ENCODE measurements around the gene NUCB1. TPM values are rescaled to one million over a fixed set of nuclear protein-coding genes. Genes with fewer than 3 reads are reported as not detected.
A peak's percentile ranks its signal among the peaks of the same experiment; 100 is the strongest.

Gene NUCB1
- total RNA-seq = 107 TPM

GRCh38 chr19:48899781-48900476 lies at the start of gene NUCB1:
NUCB1 (plus strand) TSS chr19:48900312; CDS start chr19:48900797, 485 bp downstream.
- Histone ChIP-seq H3K27ac (ENCODE audit: low read depth, low read length) (peak within 1 kb of the TSS; percentile 88), H3K27me3 (ENCODE audit: control insufficient read depth in 3 of 3, insufficient read depth in 3 of 3, low read length in 3 of 3) (peaks cover 0 to 6% (median 4%) of the 10 kb centered on the region in 3 donors), H3K4me3 (ENCODE audit: low read length in 3 of 3) (peak within 1 kb of the TSS; percentile 87 to 96 (median 95)), H3K9me3 (ENCODE audit: control insufficient read depth in 3 of 3, low read length in 3 of 3) (no peaks in the 10 kb centered on the region), H3K9ac (ENCODE audit: low read depth in 1 of 3, low read length in 3 of 3) (peak within 1 kb of the TSS; percentile 87 to 94 (median 93)), H3K36me3 (ENCODE audit: control insufficient read depth in 3 of 3, insufficient read depth in 3 of 3, low read length in 3 of 3) (peaks cover 8 to 13% (median 10%) of the 10 kb centered on the region in 3 donors), H3K4me1 (ENCODE audit: control insufficient read depth in 3 of 3, insufficient read depth in 3 of 3, low read length in 3 of 3) (peaks cover 16 to 30% (median 19%) of the 10 kb centered on the region in 3 donors)

DNA sequence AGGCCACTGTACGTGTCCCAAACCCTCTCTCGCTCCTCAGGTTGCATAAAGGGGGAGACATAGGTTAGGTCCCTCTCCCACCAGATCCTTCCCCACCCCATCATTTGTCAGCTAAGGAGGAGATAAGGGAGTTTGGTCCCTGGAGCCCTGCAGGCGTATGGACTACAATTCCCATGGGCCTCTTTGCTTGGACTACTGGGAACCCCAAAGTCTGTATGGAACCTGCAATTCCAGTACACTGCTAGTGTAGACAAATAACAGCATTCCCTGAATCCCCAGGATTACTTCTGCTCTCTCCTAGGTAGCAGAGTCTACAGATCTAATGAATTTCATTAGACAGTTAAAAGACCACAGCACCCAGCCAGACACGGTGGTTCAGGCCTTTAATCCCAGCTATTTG lies 47.8 kb upstream of the NUCB1 start:
- Histone ChIP-seq H3K9me3 (ENCODE audit: control insufficient read depth in 3 of 3, low read length in 3 of 3) (no peaks in the 10 kb centered on the region), H3K4me1 (ENCODE audit: control insufficient read depth in 3 of 3, insufficient read depth in 3 of 3, low read length in 3 of 3) (no peaks in the 10 kb centered on the region), H3K27ac (ENCODE audit: low read depth, low read length) (no peak overlapping the region), H3K9ac (ENCODE audit: low read depth in 1 of 3, low read length in 3 of 3) (no peak overlapping the region), H3K27me3 (ENCODE audit: control insufficient read depth in 3 of 3, insufficient read depth in 3 of 3, low read length in 3 of 3) (no peaks in the 10 kb centered on the region), H3K36me3 (ENCODE audit: control insufficient read depth in 3 of 3, insufficient read depth in 3 of 3, low read length in 3 of 3) (peaks cover 0 to 2% (median 0%) of the 10 kb centered on the region in 3 donors), H3K4me3 (ENCODE audit: low read length in 3 of 3) (no peak overlapping the region)

DNA sequence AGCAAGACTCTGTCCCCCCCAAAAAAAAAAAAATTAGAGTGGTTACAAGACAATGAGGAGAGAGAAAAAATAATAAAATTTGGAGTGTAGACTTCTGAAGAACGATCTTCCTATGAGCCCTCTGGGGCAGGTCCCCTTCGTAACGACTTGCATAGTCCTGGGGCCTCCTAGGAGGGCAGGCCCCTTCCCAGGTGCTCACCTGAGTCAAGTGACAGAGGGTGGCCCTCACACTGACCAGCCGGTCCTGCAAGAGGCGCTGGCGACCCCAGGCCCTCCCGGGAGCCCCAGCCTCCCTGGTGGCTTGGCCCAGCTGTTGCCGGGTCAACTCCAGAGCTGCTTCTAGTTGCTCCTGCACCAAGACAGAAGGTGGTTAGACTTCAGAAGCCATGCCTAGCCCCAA lies 46.6 kb upstream of the NUCB1 start:
- Histone ChIP-seq H3K4me1 (ENCODE audit: control insufficient read depth in 3 of 3, insufficient read depth in 3 of 3, low read length in 3 of 3) (no peaks in the 10 kb centered on the region), H3K9me3 (ENCODE audit: control insufficient read depth in 3 of 3, low read length in 3 of 3) (no peaks in the 10 kb centered on the region), H3K27me3 (ENCODE audit: control insufficient read depth in 3 of 3, insufficient read depth in 3 of 3, low read length in 3 of 3) (no peaks in the 10 kb centered on the region), H3K27ac (ENCODE audit: low read depth, low read length) (no peak overlapping the region), H3K4me3 (ENCODE audit: low read length in 3 of 3) (no peak overlapping the region), H3K9ac (ENCODE audit: low read depth in 1 of 3, low read length in 3 of 3) (no peak overlapping the region), H3K36me3 (ENCODE audit: control insufficient read depth in 3 of 3, insufficient read depth in 3 of 3, low read length in 3 of 3) (peaks cover 0 to 2% (median 0%) of the 10 kb centered on the region in 3 donors)

DNA sequence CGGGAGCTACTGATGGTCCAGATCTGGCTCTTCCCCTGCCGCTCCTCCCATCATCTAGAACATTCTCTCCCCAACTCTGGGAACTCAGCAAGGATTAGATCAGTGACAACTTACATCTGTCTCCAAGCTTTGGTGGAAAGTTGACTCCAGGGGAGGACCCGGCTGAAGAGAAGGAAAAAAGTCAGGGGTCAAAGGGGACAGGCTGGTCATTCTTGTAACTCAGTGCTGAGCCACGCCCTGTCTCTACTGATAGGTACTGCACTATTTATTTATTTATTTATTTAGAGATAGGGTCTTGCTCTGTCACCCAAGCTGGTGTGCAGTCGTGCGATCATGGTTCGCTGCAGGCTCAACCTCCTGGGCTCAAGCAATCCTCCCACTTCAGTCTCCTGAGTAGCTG lies 46.0 kb upstream of the NUCB1 start:
- Histone ChIP-seq H3K36me3 (ENCODE audit: control insufficient read depth in 3 of 3, insufficient read depth in 3 of 3, low read length in 3 of 3) (peaks cover 0 to 2% (median 0%) of the 10 kb centered on the region in 3 donors), H3K9ac (ENCODE audit: low read depth in 1 of 3, low read length in 3 of 3) (no peak overlapping the region), H3K27ac (ENCODE audit: low read depth, low read length) (no peak overlapping the region), H3K4me3 (ENCODE audit: low read length in 3 of 3) (no peak overlapping the region), H3K27me3 (ENCODE audit: control insufficient read depth in 3 of 3, insufficient read depth in 3 of 3, low read length in 3 of 3) (no peaks in the 10 kb centered on the region), H3K9me3 (ENCODE audit: control insufficient read depth in 3 of 3, low read length in 3 of 3) (no peaks in the 10 kb centered on the region), H3K4me1 (ENCODE audit: control insufficient read depth in 3 of 3, insufficient read depth in 3 of 3, low read length in 3 of 3) (no peaks in the 10 kb centered on the region)

DNA sequence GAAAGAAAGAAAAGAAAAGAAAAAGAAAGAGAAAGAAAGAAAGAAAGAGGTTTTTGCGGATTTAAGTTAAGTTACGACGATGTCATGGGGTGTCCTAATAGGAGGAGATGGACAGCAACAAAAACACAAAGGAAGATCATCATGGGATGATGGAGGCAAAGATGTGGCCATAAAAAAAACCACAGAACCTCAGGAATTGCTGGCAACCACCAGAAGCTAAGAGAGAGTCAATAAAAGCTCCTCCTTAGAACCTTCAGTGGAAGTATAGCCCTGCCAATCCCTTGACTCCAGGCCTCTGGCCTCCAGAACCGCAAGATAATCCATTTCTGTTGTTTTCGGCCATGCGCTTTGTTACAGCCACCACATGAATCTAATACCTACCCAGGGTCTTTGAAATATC lies 43.2 kb upstream of the NUCB1 start:
- peaks cover 0 to 7% (median 0%) of the 10 kb centered on the region in 3 donors for H3K36me3 ChIP-seq (ENCODE audit: control insufficient read depth in 3 of 3, insufficient read depth in 3 of 3, low read length in 3 of 3)
- no peak overlapping the region for H3K27ac ChIP-seq (ENCODE audit: low read depth, low read length)
- no peak overlapping the region for H3K4me3 ChIP-seq (ENCODE audit: low read length in 3 of 3)
- H3K4me1 ChIP-seq (ENCODE audit: control insufficient read depth in 3 of 3, insufficient read depth in 3 of 3, low read length in 3 of 3) = no peaks in the 10 kb centered on the region
- no peaks in the 10 kb centered on the region for H3K9me3 ChIP-seq (ENCODE audit: control insufficient read depth in 3 of 3, low read length in 3 of 3)
- no peak overlapping the region for H3K9ac ChIP-seq (ENCODE audit: low read depth in 1 of 3, low read length in 3 of 3)
- no peaks in the 10 kb centered on the region for H3K27me3 ChIP-seq (ENCODE audit: control insufficient read depth in 3 of 3, insufficient read depth in 3 of 3, low read length in 3 of 3)

DNA sequence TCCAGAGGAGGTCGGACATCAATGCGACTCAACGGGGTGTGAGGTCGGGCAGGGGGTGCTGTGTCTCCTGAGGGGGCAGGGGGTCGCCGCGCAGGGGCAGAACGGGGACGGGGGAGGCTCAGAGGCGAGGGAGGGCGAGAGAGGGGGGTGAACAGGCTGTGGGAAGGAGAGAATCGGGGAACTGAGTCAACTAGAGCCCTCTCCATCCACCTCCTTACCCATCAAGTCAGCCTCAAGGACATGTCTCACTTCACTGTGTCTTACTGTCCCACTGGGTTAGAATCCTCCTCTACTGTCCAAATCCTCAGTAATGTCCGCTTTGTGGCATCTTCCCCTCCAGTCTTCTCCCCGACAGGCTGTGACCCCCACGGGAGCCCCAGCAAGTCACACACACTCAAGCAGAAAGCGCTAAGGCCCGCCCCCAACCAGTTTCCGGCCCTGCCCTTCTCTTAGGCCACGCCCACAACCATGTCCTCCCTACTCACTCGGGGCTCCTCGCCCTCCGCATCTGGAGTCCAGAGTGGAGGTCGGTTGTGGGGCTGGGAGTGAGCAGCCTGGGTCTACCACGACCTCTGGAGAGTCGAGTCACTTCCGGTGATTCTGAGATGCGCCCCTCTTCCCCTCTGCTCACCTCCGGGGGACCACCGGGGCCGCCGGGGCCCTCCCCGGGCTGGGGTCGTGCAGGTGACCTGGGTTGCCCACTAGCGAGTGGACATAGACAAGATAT lies 41.0 kb upstream of the NUCB1 start:
- Histone ChIP-seq H3K36me3 (ENCODE audit: control insufficient read depth in 3 of 3, insufficient read depth in 3 of 3, low read length in 3 of 3) (peaks cover 0 to 5% (median 0%) of the 10 kb centered on the region in 3 donors), H3K4me1 (ENCODE audit: control insufficient read depth in 3 of 3, insufficient read depth in 3 of 3, low read length in 3 of 3) (peaks cover 0 to 4% (median 4%) of the 10 kb centered on the region in 3 donors), H3K9me3 (ENCODE audit: control insufficient read depth in 3 of 3, low read length in 3 of 3) (no peaks in the 10 kb centered on the region), H3K9ac (ENCODE audit: low read depth in 1 of 3, low read length in 3 of 3) (no peak overlapping the region), H3K4me3 (ENCODE audit: low read length in 3 of 3) (no peak overlapping the region), H3K27me3 (ENCODE audit: control insufficient read depth in 3 of 3, insufficient read depth in 3 of 3, low read length in 3 of 3) (no peaks in the 10 kb centered on the region), H3K27ac (ENCODE audit: low read depth, low read length) (no peak overlapping the region)

- no peaks in the 10 kb centered on the region for H3K27me3 ChIP-seq (ENCODE audit: control insufficient read depth in 3 of 3, insufficient read depth in 3 of 3, low read length in 3 of 3)
- H3K4me3 ChIP-seq (ENCODE audit: low read length in 3 of 3) = no peak overlapping the region
- H3K9ac ChIP-seq (ENCODE audit: low read depth in 1 of 3, low read length in 3 of 3) = no peak overlapping the region
- H3K27ac ChIP-seq (ENCODE audit: low read depth, low read length) = no peak overlapping the region
- no peaks in the 10 kb centered on the region for H3K9me3 ChIP-seq (ENCODE audit: control insufficient read depth in 3 of 3, low read length in 3 of 3)
- peaks cover 0 to 4% (median 4%) of the 10 kb centered on the region in 3 donors for H3K4me1 ChIP-seq (ENCODE audit: control insufficient read depth in 3 of 3, insufficient read depth in 3 of 3, low read length in 3 of 3)
- H3K36me3 ChIP-seq (ENCODE audit: control insufficient read depth in 3 of 3, insufficient read depth in 3 of 3, low read length in 3 of 3) = peaks cover 0 to 5% (median 2%) of the 10 kb centered on the region in 3 donors
These were observed 40.2 kb upstream of the NUCB1 start for GRCh38 chr19:48859711-48860572.

GRCh38 chr19:48861313-48861712 lies 38.8 kb upstream of the NUCB1 start:
- no peak overlapping the region for H3K4me3 ChIP-seq (ENCODE audit: low read length in 3 of 3)
- H3K36me3 ChIP-seq (ENCODE audit: control insufficient read depth in 3 of 3, insufficient read depth in 3 of 3, low read length in 3 of 3) = peaks cover 0 to 5% (median 2%) of the 10 kb centered on the region in 3 donors
- no peak overlapping the region for H3K9ac ChIP-seq (ENCODE audit: low read depth in 1 of 3, low read length in 3 of 3)
- peaks cover 0 to 4% (median 4%) of the 10 kb centered on the region in 3 donors for H3K4me1 ChIP-seq (ENCODE audit: control insufficient read depth in 3 of 3, insufficient read depth in 3 of 3, low read length in 3 of 3)
- no peaks in the 10 kb centered on the region for H3K9me3 ChIP-seq (ENCODE audit: control insufficient read depth in 3 of 3, low read length in 3 of 3)
- no peaks in the 10 kb centered on the region for H3K27me3 ChIP-seq (ENCODE audit: control insufficient read depth in 3 of 3, insufficient read depth in 3 of 3, low read length in 3 of 3)
- no peak overlapping the region for H3K27ac ChIP-seq (ENCODE audit: low read depth, low read length)

GRCh38 chr19:48862827-48863226 lies 37.3 kb upstream of the NUCB1 start:
- Histone ChIP-seq H3K4me3 (ENCODE audit: low read length in 3 of 3) (no peak overlapping the region), H3K27me3 (ENCODE audit: control insufficient read depth in 3 of 3, insufficient read depth in 3 of 3, low read length in 3 of 3) (no peaks in the 10 kb centered on the region), H3K27ac (ENCODE audit: low read depth, low read length) (no peak overlapping the region)

More at GRCh38 chr19:48862827-48863226, 37.3 kb upstream of the NUCB1 start:
- H3K9ac ChIP-seq (ENCODE audit: low read depth in 1 of 3, low read length in 3 of 3) = no peak overlapping the region
- no peaks in the 10 kb centered on the region for H3K9me3 ChIP-seq (ENCODE audit: control insufficient read depth in 3 of 3, low read length in 3 of 3)
- H3K4me1 ChIP-seq (ENCODE audit: control insufficient read depth in 3 of 3, insufficient read depth in 3 of 3, low read length in 3 of 3) = peaks cover 5 to 16% (median 15%) of the 10 kb centered on the region in 3 donors
- H3K36me3 ChIP-seq (ENCODE audit: control insufficient read depth in 3 of 3, insufficient read depth in 3 of 3, low read length in 3 of 3) = peaks cover 0 to 5% (median 2%) of the 10 kb centered on the region in 3 donors

Measured in skeletal muscle tissue (tissue), 4 donors.